A673 (cell line): Measurements from ENCODE around the gene KLK3. TPM values are rescaled to one million over a fixed set of nuclear protein-coding genes. Genes with fewer than 3 reads are reported as not detected.
"Not testable (repeated sequence)": the region's sequence is repeated elsewhere in the genome, so short reads cannot be mapped to it uniquely, and the experiment has no call there.

Experiments used
- Bru-seq: library from RNA; stranded (reverse); fragments of 400-500 nt; gene quantifications from one replicate; lab custom pipeline; 2021; lab: Mats Ljungman, UMichigan
- BruChase-seq, 2 experiments: library from RNA; stranded (reverse); fragments of 400-500 nt; gene quantifications; one replicate each; lab custom pipeline; 2021; lab: Mats Ljungman, UMichigan
- BruUV-seq: library from RNA; stranded (reverse); fragments of 400-500 nt; replicated peaks from 2 replicates; lab custom pipeline; 2021; lab: Mats Ljungman, UMichigan
- CTCF ChIA-PET: fragments of 300-600 bp; sonication (Branson Sonifier 250); formaldehyde crosslinking; loops from one replicate; lab custom pipeline; 2022; ENCODE audit warnings: antibody characterized with exemption; lab: Charles Lee
- POLR2A ChIA-PET: fragments of 300-600 bp; sonication (Branson Sonifier 250); formaldehyde crosslinking; loops from one replicate; lab custom pipeline; 2022; ENCODE audit warnings: antibody characterized with exemption; ENCODE audit not compliant: low non-redundant PET; lab: Charles Lee
- DNase-seq: peaks from one replicate; pipeline ENCODE4 v3.0.0-alpha.2; 2015; ENCODE audit warnings: low spot score
- H3K27ac ChIP-seq: fragments of 200-600 bp; sonication (generic); 2 replicates; pipeline ENCODE4 v1.5.1; 2016; ENCODE audit warnings: mixed run types, low read depth, mild to moderate bottlenecking, mixed read lengths, antibody characterized with exemption, low read length; ENCODE audit not compliant: poor library complexity, severe bottlenecking
- H3K27me3 ChIP-seq: fragments of 200-600 bp; sonication (generic); replicated peaks from 2 replicates; pipeline ENCODE4 v1.6.1; 2017; ENCODE audit warnings: mixed run types, low read depth, mild to moderate bottlenecking, mixed read lengths, antibody characterized with exemption, low read length; ENCODE audit not compliant: insufficient read depth, poor library complexity
- H3K36me3 ChIP-seq: fragments of 200-600 bp; sonication (generic); 2 replicates; pipeline ENCODE4 v1.6.1; 2016; ENCODE audit warnings: mixed run types, mild to moderate bottlenecking, mixed read lengths, antibody characterized with exemption, low read length; ENCODE audit not compliant: insufficient read depth, poor library complexity, severe bottlenecking
- H3K4me1 ChIP-seq: fragments of 200-600 bp; sonication (generic); 2 replicates; pipeline ENCODE4 v1.6.1; 2017; ENCODE audit warnings: mixed run types, mild to moderate bottlenecking, mixed read lengths, antibody characterized with exemption, low read length; ENCODE audit not compliant: insufficient read depth, poor library complexity, severe bottlenecking
- H3K4me3 ChIP-seq: fragments of 200-600 bp; sonication (generic); 2 replicates; pipeline ENCODE4 v1.5.1; 2016; ENCODE audit warnings: low read depth, mixed run types, mild to moderate bottlenecking, mixed read lengths, low read length; ENCODE audit not compliant: poor library complexity, severe bottlenecking
- H3K9me3 ChIP-seq: fragments of 200-600 bp; sonication (generic); 2 replicates; pipeline ENCODE4 v1.6.1; 2016; ENCODE audit warnings: mixed run types, low read depth, mild to moderate bottlenecking, mixed read lengths, antibody characterized with exemption, low read length; ENCODE audit not compliant: poor library complexity, severe bottlenecking
- CTCF ChIP-seq: fragments of 300-800, 200-600 bp; sonication (generic); conservative IDR thresholded peaks from 2 replicates; pipeline ENCODE4 v1.5.1; 2017; ENCODE audit warnings: low read depth, mild to moderate bottlenecking, antibody characterized with exemption, low read length, moderate library complexity, mixed read lengths
- EZH2 ChIP-seq: fragments of 200-600 bp; sonication (generic); IDR thresholded peaks from 2 replicates; pipeline ENCODE4 v1.6.1; 2017; ENCODE audit warnings: borderline replicate concordance, low read depth, mild to moderate bottlenecking, mixed read lengths, antibody characterized with exemption, low read length; ENCODE audit not compliant: poor library complexity, severe bottlenecking
- intact Hi-C: fragments of 100-400 bp; cut with micrococcal nuclease; formaldehyde crosslinking; loops from one replicate; pipeline ENCODE4 v1.10.0; 2022; ENCODE audit not compliant: unreplicated experiment
- long read RNA-seq: library from polyadenylated mRNA; stranded (forward); transcript quantifications from one replicate; pipeline ENCODE4 v2.0.0, GENCODE V29; 2022
- total RNA-seq: library from RNA; stranded (reverse); gene quantifications from 2 replicates; pipeline ENCODE4 v1.2.3, GENCODE V29; 2021

Gene KLK3
- not detected in 2 replicates for total RNA-seq
- not detected for Bru-seq, nascent RNA
- not detected for BruChase-seq, experiment 1, labeled RNA remaining after a 2-hour chase
- not detected for BruChase-seq, experiment 2, labeled RNA remaining after a 6-hour chase
- long read RNA-seq, result 0 reads

GRCh38 chr19:50854636-50855410, at the start of gene KLK3:
TSS of gene KLK3 (plus strand) at chr19:50854915. CDS start at chr19:50854956, 41 bp downstream.
- no TSS peak for BruUV-seq
- ChIA-PET POLR2A (interaction anchor here (0.6 kb wide), 1 partner anchor 330 kb away, joined by 4 read pairs; no protein-coding TSS in a partner anchor), CTCF (no interaction called here)
- intact Hi-C loops, result no loop called here
- TF ChIP-seq CTCF (no peak), EZH2 (no peak)
- no peaks in the 10 kb centered on the region for H3K9me3 ChIP-seq
- H3K27me3 ChIP-seq, result peaks cover 43% of the 10 kb centered on the region
- H3K36me3 ChIP-seq, result no peaks in the 10 kb centered on the region
- H3K4me1 ChIP-seq, result no peaks in the 10 kb centered on the region
- DNase-seq, result no peak
- no peak within 1 kb of the TSS for H3K27ac ChIP-seq
- H3K4me3 ChIP-seq, result no peak within 1 kb of the TSS

GRCh38 chr19:50808856-50809255, 45.9 kb upstream of the KLK3 start:
- Histone ChIP-seq H3K4me1 (no peaks in the 10 kb centered on the region), H3K36me3 (no peaks in the 10 kb centered on the region), H3K27ac (no peak overlapping the region), H3K27me3 (no peaks in the 10 kb centered on the region), H3K9me3 (no peaks in the 10 kb centered on the region), H3K4me3 (no peak overlapping the region)
- ChIA-PET CTCF (no interaction called here), POLR2A (no interaction called here)
- DNase-seq, result no peak
- intact Hi-C loops, result no loop called here
- TF ChIP-seq CTCF, result no peak
- TF ChIP-seq EZH2, result no peak
- no TSS peak for BruUV-seq

DNA sequence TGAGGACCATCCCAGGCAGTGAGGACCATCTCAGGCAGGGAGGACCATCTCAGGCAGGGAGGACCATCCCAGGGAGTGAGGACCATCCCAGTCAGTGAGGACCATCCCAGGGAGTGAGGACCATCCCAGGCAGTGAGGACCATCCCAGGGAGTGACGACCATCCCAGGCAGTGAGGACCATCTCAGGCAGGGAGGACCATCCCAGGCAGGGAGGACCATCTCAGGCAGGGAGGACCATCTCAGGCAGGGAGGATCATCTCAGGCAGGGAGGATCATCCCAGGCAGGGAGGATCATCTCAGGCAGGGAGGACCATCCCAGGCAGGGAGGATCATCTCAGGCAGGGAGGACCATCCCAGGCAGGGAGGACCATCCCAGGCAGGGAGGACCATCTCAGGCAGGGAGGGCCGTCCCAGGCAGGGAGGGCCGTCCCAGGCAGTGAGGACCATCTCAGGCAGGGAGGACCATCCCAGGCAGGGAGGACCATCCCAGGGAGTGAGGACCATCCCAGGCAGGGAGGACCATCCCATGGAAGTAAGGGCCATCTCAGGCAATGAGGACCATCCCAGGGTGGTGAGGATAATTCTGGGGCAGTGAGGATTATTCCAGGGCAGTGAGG, 43.0 kb upstream of the KLK3 start:
- intact Hi-C loops, H3K36me3 ChIP-seq, DNase-seq, BruUV-seq, CTCF ChIA-PET, POLR2A ChIA-PET, H3K4me3 ChIP-seq, H3K4me1 ChIP-seq, H3K27ac ChIP-seq, H3K9me3 ChIP-seq, H3K27me3 ChIP-seq: not testable (repeated sequence)
